Measurements from ENCODE around the gene APAF1. TPM values are rescaled to one million over a fixed set of nuclear protein-coding genes. Genes with fewer than 3 reads are reported as not detected.
"Not testable (repeated sequence)": the region's sequence is repeated elsewhere in the genome, so short reads cannot be mapped to it uniquely, and the experiment has no call there.

Gene APAF1
- polyA plus RNA-seq (ENCODE audit: insufficient read length): 27.4 TPM

DNA sequence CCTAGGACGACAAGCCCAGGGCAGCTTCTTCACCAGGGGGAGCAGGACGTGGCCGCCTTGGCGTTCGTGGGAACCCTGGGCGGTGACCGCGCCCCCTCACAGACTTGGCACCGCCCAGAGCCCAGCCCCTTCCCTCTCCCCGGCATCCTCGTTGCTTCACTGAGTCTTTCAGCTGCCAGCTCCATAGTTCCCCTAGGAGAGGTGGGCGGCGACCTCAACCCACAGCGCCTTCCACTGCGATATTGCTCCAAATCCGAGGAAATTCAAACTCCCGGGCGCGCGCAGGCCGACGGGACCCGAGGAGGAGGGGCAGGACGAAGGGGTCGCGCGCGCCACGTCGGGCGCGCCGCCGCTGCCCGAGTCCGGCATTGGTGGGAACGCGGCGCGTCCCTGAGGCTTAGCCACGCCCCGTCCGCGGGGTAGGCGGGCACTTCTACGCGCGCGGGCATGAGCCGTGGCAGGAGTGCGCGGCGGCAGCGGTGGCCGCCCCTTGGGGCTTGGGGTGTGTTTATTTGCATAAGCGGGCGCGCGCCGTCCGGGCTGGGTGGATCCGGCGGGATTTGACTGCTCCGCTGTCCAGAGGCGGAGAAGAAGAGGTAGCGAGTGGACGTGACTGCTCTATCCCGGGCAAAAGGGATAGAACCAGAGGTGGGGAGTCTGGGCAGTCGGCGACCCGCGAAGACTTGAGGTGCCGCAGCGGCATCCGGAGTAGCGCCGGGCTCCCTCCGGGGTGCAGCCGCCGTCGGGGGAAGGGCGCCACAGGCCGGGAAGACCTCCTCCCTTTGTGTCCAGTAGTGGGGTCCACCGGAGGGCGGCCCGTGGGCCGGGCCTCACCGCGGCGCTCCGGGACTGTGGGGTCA lies at the start of gene APAF1, which contains the start of gene IKBIP:
Gene APAF1, plus strand, starts transcription at position 579 of the 860 bp plus-strand sequence. CDS start 3,070 bp downstream, outside the sequence.
Gene IKBIP, minus strand, starts transcription at position 77 of the 860 bp plus-strand sequence. CDS start 87 bp downstream, outside the sequence.
- DNase-seq: peak; percentile 98

DNA sequence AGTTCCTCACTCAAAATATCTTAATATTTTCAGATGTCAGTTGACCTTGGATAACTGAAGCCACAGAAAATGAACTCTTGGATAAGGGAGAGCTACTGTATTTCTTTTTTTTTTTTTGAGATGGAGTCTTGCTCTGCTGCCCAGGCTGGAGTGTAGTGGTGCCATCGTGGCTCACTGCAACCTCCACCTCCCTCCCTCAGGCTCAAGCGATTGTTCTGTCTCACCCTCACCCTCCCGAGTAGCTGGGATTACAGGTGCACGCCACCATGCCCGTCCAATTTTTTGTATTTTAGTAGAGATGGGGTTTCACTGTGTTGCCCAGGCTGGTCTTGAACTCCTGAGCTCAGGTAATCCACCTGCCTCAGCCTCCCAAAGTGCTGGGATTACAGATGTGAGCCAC lies 47.8 kb upstream of the APAF1 start:
- not testable (repeated sequence) for DNase-seq

- no peak for DNase-seq
These were observed 43.2 kb upstream of the APAF1 start for GRCh38 chr12:98601924-98602323.

DNA sequence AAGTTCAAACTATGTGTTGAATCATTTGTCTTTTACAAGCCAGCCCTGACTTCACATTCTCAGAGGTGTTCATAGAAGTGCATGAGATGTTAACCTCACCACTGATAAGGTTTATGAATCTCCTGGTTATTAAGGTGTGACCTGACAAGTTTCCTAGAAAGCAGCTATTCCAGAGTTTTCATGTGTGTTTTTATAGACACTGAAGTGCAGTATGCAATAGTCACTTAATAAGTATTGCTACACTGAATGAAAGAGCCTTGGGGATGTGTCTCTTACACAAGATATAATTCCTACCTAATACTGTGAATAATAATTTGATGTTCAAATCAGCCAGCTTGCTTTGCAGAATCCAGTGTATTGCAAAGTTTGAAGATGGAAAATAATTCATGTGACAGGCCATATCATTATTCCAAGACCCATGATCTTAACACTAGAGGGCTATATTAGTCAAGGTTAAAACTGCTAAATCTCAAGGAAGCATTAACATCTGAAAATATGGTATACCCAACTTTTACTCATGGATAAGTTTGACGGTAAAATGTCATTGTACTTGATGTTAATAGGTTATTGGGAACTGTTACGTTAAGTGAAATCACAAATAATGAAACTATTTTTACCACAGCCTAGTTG lies 38.6 kb upstream of the APAF1 start:
- no peak for DNase-seq

- no peak for DNase-seq
These were observed 34.5 kb upstream of the APAF1 start for GRCh38 chr12:98610596-98610995.

GRCh38 chr12:98612696-98613334 lies 32.3 kb upstream of the APAF1 start:
- DNase-seq: no peak

- no peak for DNase-seq
These were observed 26.1 kb upstream of the APAF1 start for GRCh38 chr12:98618952-98619351.

GRCh38 chr12:98635657-98636323 lies 9.3 kb upstream of the APAF1 start:
- no peak for DNase-seq

DNA sequence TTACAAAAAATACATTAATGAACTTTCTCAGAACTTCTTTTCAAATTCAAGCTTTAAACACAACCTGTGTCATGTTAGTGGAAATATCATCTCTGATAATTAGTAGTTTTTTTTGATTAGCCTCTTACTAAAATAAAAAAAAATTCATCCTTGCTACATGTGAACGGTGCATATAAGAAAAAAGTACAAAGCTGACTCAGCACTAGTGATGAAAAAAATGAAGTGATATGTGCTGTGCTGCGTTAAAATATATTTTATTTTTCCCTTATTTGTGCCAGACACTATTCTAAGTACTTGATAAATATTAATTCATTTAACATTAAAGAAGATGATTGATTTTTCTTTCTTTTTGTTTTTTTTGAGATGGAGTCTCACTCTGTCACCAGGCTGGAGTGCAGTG lies 8.0 kb upstream of the APAF1 start:
- no peak for DNase-seq

DNA sequence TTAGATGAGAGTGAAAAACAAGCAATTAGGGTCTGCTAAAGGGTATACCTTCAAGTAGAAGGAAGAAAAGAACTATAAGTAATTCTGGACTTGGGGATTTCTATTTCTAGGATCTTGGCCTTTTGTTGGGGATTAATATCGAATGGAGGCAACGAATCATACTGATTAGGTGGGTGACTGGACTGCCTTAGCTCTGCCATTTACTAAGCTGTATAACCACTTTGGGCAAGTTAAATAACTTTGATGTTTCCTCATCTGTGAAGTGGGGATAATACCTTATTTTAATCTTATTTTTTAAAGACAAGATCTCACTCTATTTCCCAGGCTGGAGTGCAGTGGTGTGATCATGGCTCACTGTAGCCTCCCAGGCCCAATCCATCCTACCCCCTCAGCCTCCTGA lies 7.1 kb upstream of the APAF1 start:
- DNase-seq: no peak

- no peak for DNase-seq
These were observed 5.6 kb upstream of the APAF1 start for GRCh38 chr12:98639491-98639890.

DNA sequence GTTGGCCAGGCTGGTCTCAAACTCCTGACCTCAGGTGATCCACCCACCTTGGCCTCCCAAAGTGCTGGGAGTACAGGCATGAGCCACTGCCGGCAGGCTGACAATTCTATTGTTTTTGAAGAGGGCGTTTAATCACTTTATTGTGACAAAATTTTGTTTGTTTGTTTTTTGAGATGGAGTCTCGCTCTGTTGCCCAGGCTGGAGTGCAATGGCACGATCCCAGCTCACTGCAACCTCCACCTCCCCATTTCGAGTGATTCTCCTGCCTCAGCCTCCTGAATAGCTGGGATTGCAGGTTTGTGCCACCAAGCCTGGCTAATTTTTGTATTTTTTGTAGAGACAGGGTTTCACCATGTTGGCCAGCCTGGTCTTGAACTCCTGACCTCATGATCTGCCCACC lies 2.3 kb upstream of the APAF1 start:
- not testable (repeated sequence) for DNase-seq

DNA sequence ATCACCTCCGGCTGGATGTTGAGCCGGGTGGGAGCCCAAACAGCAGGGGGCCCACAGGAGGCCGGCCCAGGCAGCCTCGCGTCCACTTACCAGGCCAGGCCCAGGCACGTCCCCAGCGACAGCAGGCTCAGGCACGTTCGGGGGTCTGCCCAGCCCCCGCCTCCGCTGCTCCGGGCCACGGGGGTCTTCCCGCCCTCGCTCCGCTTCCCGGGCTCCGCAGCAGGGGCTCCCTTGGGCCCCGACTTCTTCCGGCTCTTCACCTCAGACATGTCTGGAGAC lies 718 bp upstream of the APAF1 start:
- no peak for DNase-seq

GRCh38 chr12:98645572-98646067 lies 530 bp downstream of the APAF1 start:
- no peak for DNase-seq

- no peak for DNase-seq
These were observed 1.4 kb downstream of the APAF1 start for GRCh38 chr12:98646294-98647090.

DNA sequence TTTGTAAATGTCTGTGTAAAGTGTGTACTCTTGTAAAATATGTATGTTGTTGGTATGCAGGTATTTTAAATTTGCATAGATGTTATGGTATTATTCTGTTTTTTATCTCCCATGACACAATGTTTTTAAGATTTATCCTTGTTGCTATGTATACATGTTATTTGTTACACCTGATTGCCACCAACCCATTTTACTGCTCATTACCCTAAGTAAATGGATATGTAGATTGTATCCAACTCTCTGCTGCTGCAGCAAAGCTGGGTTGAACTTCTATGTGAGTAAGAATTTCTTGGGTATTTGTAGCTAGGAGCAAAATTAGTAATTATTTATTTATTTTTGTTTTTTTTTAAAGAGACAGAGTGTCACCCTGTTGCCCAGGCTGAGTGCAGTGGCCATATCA lies 6.2 kb downstream of the APAF1 start:
- no peak for DNase-seq

GRCh38 chr12:98653866-98654493 lies 8.9 kb downstream of the APAF1 start:
- peak; percentile 49 for DNase-seq

- no peak for DNase-seq
These were observed 11.4 kb downstream of the APAF1 start for GRCh38 chr12:98656289-98657101.

DNA sequence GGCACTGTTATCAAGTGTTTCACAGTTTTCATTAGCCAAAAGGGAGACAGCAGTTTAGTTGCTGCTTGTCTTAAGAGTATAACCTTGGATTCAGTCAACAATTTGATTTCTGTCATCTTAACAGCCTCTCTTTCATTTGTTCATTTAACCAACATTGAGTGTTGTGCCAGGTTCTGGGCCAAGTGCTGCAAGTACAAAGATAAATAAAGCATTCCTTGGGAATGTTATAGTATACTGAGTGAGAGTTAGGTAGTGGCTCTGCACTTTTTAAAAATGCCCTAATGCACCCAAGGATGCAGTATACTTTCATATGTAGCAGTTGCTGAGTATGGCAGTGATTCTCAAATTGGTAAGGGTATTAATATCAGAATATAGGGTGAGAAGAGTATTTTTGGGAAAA lies 15.4 kb downstream of the APAF1 start:
- no peak for DNase-seq

GRCh38 chr12:98669751-98670150 lies 24.7 kb downstream of the APAF1 start:
- DNase-seq: no peak

GRCh38 chr12:98671459-98671858 lies 26.4 kb downstream of the APAF1 start:
- DNase-seq: no peak
